Prostate gland (tissue), 2 donors: Measurements from ENCODE around the gene TMEM63C.

Experiments
- CTCF ChIP-seq, 4 experiments: fragments of 200-600 bp in 2 of 4; fragments of 450-650 bp in 2 of 4; sonication (generic) in 2 of 4; IDR thresholded peaks; 1 replicate in 3 of 4; 2 replicates in 1 of 4; pipeline ENCODE4 v1.5.1; 2016 to 2019; ENCODE audit warnings: antibody characterized with exemption in 4 of 4, mild to moderate bottlenecking in 2 of 4, moderate library complexity in 2 of 4
- POLR2A ChIP-seq: fragments of 450-650 bp; IDR thresholded peaks from one replicate; pipeline ENCODE4 v1.6.1; 2016; ENCODE audit warnings: antibody characterized with exemption, mild to moderate bottlenecking
- POLR2AphosphoS5 ChIP-seq: sonication (generic); formaldehyde crosslinking; IDR thresholded peaks from one replicate; pipeline ENCODE4 v1.6.1; 2017; ENCODE audit warnings: antibody characterized with exemption

GRCh38 chr14:77250927-77251326 is 69.3 kb downstream of the TMEM63C start:
- TF ChIP-seq CTCF (IDR thresholded peaks at IDR 0.05) (no peak), POLR2A (no peak), POLR2AphosphoS5 (no peak)
